ENCODE measurements around the gene GPR62.
A peak's percentile ranks its signal among the peaks of the same experiment; 100 is the strongest.
"Not testable (repeated sequence)": the region's sequence is repeated elsewhere in the genome, so short reads cannot be mapped to it uniquely, and the experiment has no call there.

Gene GPR62

GRCh38 chr3:51970606-51971300, 15.6 kb downstream of the GPR62 start:
- no peak for DNase-seq (ENCODE audit: low read depth)

GRCh38 chr3:51971350-51971749, 16.2 kb downstream of the GPR62 start:
- DNase-seq (ENCODE audit: low read depth): no peak

- DNase-seq (ENCODE audit: low read depth): no peak
Observed at GRCh38 chr3:51974277-51974962, 19.2 kb downstream of the GPR62 start.

GRCh38 chr3:51974963-51975851, 20.0 kb downstream of the GPR62 start, which contains the start of gene ABHD14A:
Gene ABHD14A, plus strand, starts transcription at chr3:51975064. Its CDS starts 72 bp downstream, at chr3:51975136.
- peak; percentile 44 for DNase-seq (ENCODE audit: low read depth)

GRCh38 chr3:51975852-51976549, 20.8 kb downstream of the GPR62 start:
- no peak for DNase-seq (ENCODE audit: low read depth)

GRCh38 chr3:51977446-51978142, 22.4 kb downstream of the GPR62 start:
- no peak for DNase-seq (ENCODE audit: low read depth)

- no peak for DNase-seq (ENCODE audit: low read depth)
Observed at GRCh38 chr3:51978143-51978502, 22.9 kb downstream of the GPR62 start.

- DNase-seq (ENCODE audit: low read depth): no peak
Observed at GRCh38 chr3:51980253-51980652, 25.1 kb downstream of the GPR62 start.

GRCh38 chr3:51982352-51982837, 27.2 kb downstream of the GPR62 start:
- no peak for DNase-seq (ENCODE audit: low read depth)

- DNase-seq (ENCODE audit: low read depth): peak; percentile 49
Observed at GRCh38 chr3:51982838-51983577, 27.8 kb downstream of the GPR62 start, which contains the start of gene ACY1. Gene ACY1, plus strand, starts transcription at chr3:51983535. Its CDS starts 530 bp downstream, at chr3:51984065.

- DNase-seq (ENCODE audit: low read depth): no peak
Observed at GRCh38 chr3:51983578-51984268, 28.5 kb downstream of the GPR62 start.

GRCh38 chr3:51984269-51984647, 29.1 kb downstream of the GPR62 start:
- DNase-seq (ENCODE audit: low read depth): no peak

GRCh38 chr3:51985063-51985462, 29.9 kb downstream of the GPR62 start:
- DNase-seq (ENCODE audit: low read depth): no peak

GRCh38 chr3:51986010-51986947, 31.1 kb downstream of the GPR62 start:
- DNase-seq (ENCODE audit: low read depth): no peak

GRCh38 chr3:51987568-51987967, 32.4 kb downstream of the GPR62 start:
- DNase-seq (ENCODE audit: low read depth): no peak

GRCh38 chr3:51988286-51989146, 33.3 kb downstream of the GPR62 start:
- DNase-seq (ENCODE audit: low read depth): no peak

GRCh38 chr3:51990501-51990971, 35.4 kb downstream of the GPR62 start:
- not testable (repeated sequence) for DNase-seq (ENCODE audit: low read depth)
